ENCODE measurements around the gene COL23A1.

Gene COL23A1

DNA sequence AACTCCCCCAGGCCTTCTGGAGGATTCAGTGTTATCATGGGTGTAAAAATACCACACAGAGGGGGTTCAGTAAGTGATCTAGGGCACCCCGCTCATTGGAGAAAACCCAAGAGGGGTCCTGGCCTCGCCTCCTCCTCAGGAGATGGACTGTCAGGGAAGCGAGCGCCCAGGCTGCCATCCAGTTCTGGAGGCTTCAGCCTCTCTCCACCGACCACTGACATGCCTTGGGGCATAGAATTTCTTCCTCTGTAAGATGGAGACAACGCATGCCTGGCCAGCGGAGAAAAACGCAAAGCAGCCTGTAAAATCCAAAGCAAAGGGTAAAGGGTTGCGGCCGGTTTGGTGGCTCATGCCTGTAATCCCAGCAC is 165.4 kb downstream of the COL23A1 start:
- no peak overlapping the region for H3K4me3 ChIP-seq (replicated peaks; ENCODE audit: low read depth, low read length)
- TF ChIP-seq, protein P1, sequence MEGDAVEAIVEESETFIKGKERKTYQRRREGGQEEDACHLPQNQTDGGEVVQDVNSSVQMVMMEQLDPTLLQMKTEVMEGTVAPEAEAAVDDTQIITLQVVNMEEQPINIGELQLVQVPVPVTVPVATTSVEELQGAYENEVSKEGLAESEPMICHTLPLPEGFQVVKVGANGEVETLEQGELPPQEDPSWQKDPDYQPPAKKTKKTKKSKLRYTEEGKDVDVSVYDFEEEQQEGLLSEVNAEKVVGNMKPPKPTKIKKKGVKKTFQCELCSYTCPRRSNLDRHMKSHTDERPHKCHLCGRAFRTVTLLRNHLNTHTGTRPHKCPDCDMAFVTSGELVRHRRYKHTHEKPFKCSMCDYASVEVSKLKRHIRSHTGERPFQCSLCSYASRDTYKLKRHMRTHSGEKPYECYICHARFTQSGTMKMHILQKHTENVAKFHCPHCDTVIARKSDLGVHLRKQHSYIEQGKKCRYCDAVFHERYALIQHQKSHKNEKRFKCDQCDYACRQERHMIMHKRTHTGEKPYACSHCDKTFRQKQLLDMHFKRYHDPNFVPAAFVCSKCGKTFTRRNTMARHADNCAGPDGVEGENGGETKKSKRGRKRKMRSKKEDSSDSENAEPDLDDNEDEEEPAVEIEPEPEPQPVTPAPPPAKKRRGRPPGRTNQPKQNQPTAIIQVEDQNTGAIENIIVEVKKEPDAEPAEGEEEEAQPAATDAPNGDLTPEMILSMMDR (IDR thresholded peaks at IDR 0.05; ENCODE audit: low read length, missing control alignments): no peak
- DNase-seq (ENCODE audit: low read depth): no peak

DNA sequence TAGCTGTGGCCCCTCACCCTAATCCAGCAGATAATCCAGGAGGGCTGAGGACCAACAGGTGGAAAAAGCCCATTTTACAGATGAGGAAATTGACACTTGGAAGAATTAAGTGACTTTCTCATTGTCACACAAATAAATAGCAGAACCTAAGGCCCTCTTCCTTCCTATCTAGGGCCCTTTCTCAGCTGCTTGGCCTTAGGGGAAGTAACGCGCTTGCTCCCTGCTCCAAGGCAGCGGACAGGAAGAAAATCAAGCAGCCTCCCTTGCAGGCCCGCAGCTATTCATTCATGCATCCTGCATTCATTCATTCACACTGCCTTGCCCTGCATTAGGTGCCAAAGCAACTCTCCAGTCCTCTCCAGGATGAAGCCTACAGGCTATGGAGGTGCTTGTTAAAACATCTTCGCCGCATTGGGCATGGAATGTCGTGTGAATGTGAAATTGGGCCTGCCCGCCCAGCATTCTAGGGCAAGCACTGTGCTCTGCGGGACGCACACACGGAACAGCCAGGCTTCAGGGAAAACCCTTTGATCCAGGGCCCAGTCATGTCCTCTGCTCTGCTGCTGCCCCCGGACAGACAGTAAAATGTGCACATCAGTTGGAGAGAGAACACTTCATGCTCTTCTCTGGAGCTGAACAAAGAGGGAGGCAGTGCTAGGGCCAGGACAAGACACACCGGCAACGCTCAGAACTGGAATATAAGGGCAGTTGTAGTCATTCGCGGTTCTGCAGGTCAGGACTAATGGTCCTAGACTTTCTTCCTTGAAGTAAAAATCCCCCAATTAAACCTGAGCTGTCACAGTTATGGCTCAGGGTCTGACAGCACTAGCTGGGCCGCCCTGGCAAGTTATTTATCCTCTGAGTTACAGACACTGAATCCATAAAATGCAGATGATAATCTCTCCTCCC is 166.0 kb downstream of the COL23A1 start:
- no peak overlapping the region for H3K4me3 ChIP-seq (replicated peaks; ENCODE audit: low read depth, low read length)
- TF ChIP-seq, protein P1 (IDR thresholded peaks at IDR 0.05; ENCODE audit: low read length, missing control alignments): no peak
- DNase-seq (ENCODE audit: low read depth): no peak

GRCh38 chr5:178423431-178423830 is 166.8 kb downstream of the COL23A1 start:
- DNase-seq (ENCODE audit: low read depth): no peak
- TF ChIP-seq, protein P1 (IDR thresholded peaks at IDR 0.05; ENCODE audit: low read length, missing control alignments): no peak

GRCh38 chr5:178422400-178422775 is 167.8 kb downstream of the COL23A1 start:
- TF ChIP-seq, protein P1 (IDR thresholded peaks at IDR 0.05; ENCODE audit: low read length, missing control alignments): no peak
- no peak overlapping the region for H3K4me3 ChIP-seq (replicated peaks; ENCODE audit: low read depth, low read length)
- DNase-seq (ENCODE audit: low read depth): no peak

More at GRCh38 chr5:178423431-178423830, 166.8 kb downstream of the COL23A1 start:
- no peak overlapping the region for H3K4me3 ChIP-seq (replicated peaks; ENCODE audit: low read depth, low read length)

DNA sequence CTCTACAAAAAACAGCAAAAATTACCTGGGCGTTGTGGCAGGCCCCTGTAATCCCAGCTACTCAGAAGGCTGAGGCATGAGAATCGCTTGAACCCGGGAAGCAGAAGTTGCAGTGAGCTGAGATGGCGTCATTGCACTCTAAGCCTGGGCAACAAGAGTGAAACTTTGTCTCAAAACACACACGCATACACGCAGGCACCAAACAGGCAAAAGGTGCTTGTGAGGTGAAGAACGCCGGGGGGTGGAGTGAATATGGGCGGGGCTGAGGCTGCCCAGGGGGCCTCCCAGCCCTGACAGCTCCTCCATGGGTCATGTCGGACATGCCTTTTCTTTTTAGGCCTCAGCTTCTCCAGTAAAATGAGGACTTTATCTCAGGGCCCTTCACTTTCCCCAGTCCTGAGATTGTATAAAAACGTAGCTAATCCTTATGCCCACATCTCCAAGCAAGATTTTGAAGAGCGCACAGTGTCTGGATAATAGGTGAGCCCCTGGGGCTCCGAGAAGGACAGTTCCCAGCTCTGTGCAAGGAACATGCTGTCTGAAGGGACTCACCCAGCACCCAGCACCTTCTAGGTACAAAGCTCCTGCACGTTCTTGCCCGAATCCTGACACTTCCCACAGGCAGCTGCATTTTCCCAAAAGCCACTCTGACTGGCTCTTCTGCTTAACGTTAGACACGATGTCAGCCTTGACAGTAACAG is 168.3 kb downstream of the COL23A1 start:
- no peak overlapping the region for H3K4me3 ChIP-seq (replicated peaks; ENCODE audit: low read depth, low read length)
- no peak for DNase-seq (ENCODE audit: low read depth)
- TF ChIP-seq, protein P1 (IDR thresholded peaks at IDR 0.05; ENCODE audit: low read length, missing control alignments): no peak

DNA sequence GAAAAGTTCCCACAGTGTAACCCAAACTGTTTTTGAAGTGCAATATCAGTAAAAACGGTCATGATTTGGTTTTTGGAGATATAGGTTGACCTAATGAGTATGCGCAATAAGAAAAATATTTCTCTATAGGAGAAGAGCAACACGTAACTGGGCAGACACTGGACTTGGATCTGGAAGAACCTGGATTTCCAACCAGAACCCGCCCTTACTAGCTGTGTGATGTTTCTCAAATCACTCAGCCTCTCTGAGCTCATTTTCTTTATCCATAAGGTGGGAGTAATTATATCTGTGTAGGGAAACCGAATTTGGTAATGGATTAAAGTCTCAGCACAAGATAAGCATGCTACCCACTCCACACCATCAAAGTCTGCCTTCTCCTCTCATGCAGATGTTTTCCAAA is 169.1 kb downstream of the COL23A1 start:
- TF ChIP-seq, protein P1 (IDR thresholded peaks at IDR 0.05; ENCODE audit: low read length, missing control alignments): no peak
- no peak for DNase-seq (ENCODE audit: low read depth)
- H3K4me3 ChIP-seq (replicated peaks; ENCODE audit: low read depth, low read length): no peak overlapping the region

Data from fibroblast of pulmonary artery (primary cell).